GM23338 (cell line): ENCODE data around the gene AP4M1. TPM values are rescaled to one million over a fixed set of nuclear protein-coding genes. Genes with fewer than 3 reads are reported as not detected.

Experiments
- ATAC-seq: fragments of 200-7000 bp; cut with Tn5 transposase; 3 replicates; pipeline ENCODE4 v1.9.1; 2020
- DNase-seq: peaks from one replicate; pipeline ENCODE4 v3.0.0-alpha.2; 2015; ENCODE audit warnings: low spot score
- H2AFZ ChIP-seq: fragments of 200-600 bp; sonication (generic); 2 replicates; pipeline ENCODE4 v1.8.0; 2016; ENCODE audit warnings: antibody characterized with exemption, mild to moderate bottlenecking, moderate library complexity
- H3F3A ChIP-seq: fragments of 200-600 bp; sonication (generic); replicated peaks from 2 replicates; pipeline ENCODE4 v1.8.0; 2017; ENCODE audit warnings: antibody characterized with exemption, mixed run types, low read depth
- H3K27ac ChIP-seq: fragments of 200-600 bp; sonication (generic); 2 replicates; pipeline ENCODE4 v1.6.1; 2016; ENCODE audit warnings: low read depth
- H3K27me3 ChIP-seq: fragments of 200-600 bp; sonication (generic); 2 replicates; pipeline ENCODE4 v1.8.0; 2016; ENCODE audit warnings: mild to moderate bottlenecking, mixed run types, moderate library complexity; ENCODE audit not compliant: insufficient read depth
- H3K36me3 ChIP-seq: fragments of 200-600 bp; sonication (generic); 2 replicates; pipeline ENCODE4 v1.8.0; 2016; ENCODE audit warnings: mild to moderate bottlenecking; ENCODE audit not compliant: insufficient read depth
- H3K4me1 ChIP-seq: fragments of 200-600 bp; sonication (generic); 2 replicates; pipeline ENCODE4 v1.8.0; 2016; ENCODE audit warnings: mild to moderate bottlenecking, moderate library complexity; ENCODE audit not compliant: insufficient read depth
- H3K4me2 ChIP-seq: fragments of 200-600 bp; sonication (generic); 2 replicates; pipeline ENCODE4 v1.7.1; 2017; ENCODE audit warnings: mixed run types
- H3K4me3 ChIP-seq: fragments of 200-600 bp; sonication (generic); 2 replicates; pipeline ENCODE4 v1.6.1; 2016; ENCODE audit warnings: mixed run types
- H3K79me2 ChIP-seq: fragments of 200-600 bp; sonication (generic); replicated peaks from 2 replicates; pipeline ENCODE4 v1.8.0; 2017; ENCODE audit warnings: mild to moderate bottlenecking; ENCODE audit not compliant: insufficient read depth
- H3K9me2 ChIP-seq: fragments of 200-600 bp; sonication (generic); 2 replicates; pipeline ENCODE4 v1.8.0; 2017; ENCODE audit not compliant: insufficient read depth
- H4K20me1 ChIP-seq: fragments of 200-600 bp; sonication (generic); replicated peaks from 2 replicates; pipeline ENCODE4 v1.8.0; 2017; ENCODE audit warnings: mild to moderate bottlenecking; ENCODE audit not compliant: insufficient read depth
- H3K27ac Mint-ChIP-seq: 2 replicates; pipeline ENCODE4 v1.8.0; 2020; ENCODE audit warnings: inconsistent platforms, mild to moderate bottlenecking, moderate library complexity, mixed read lengths
- H3K27me3 Mint-ChIP-seq: 3 replicates; pipeline ENCODE4 v1.8.0; 2022; ENCODE audit warnings: low read depth, mild to moderate bottlenecking, moderate library complexity, mixed read lengths, inconsistent platforms; ENCODE audit not compliant: insufficient read depth, poor library complexity
- H3K36me3 Mint-ChIP-seq: 3 replicates; pipeline ENCODE4 v1.8.0; 2021; ENCODE audit warnings: low read depth, mild to moderate bottlenecking, inconsistent platforms, moderate library complexity, mixed read lengths
- H3K4me1 Mint-ChIP-seq: 3 replicates; pipeline ENCODE4 v1.8.0; 2020; ENCODE audit warnings: mild to moderate bottlenecking, inconsistent platforms, mixed read lengths
- H3K4me3 Mint-ChIP-seq: 3 replicates; pipeline ENCODE4 v1.8.0; 2021; ENCODE audit warnings: moderate library complexity, mild to moderate bottlenecking, inconsistent platforms, mixed read lengths
- H3K9me3 Mint-ChIP-seq: 3 replicates; pipeline ENCODE4 v1.8.0; 2020; ENCODE audit warnings: moderate library complexity, mild to moderate bottlenecking, inconsistent platforms, mixed read lengths
- polyA plus RNA-seq: library from polyadenylated mRNA; unstranded; fragments of >200 nt; fragmentation: Nextera tagmentation; extraction: Ambion mirVana; gene quantifications from 2 replicates; pipeline ENCODE4 v1.2.1, GENCODE V29; 2016
- total RNA-seq: library from RNA; depleted of rRNA; stranded (reverse); fragments of >200 nt; shearing (Covaris generic); gene quantifications from 2 replicates; pipeline ENCODE4 v1.2.3, GENCODE V29; 2014
- TF ChIP-seq, protein P1 (sequence below): IDR thresholded peaks from one replicate; pipeline ENCODE4 v1.6.1; 2018; ENCODE audit warnings: antibody characterized with exemption; ENCODE audit not compliant: unreplicated experiment
- TF ChIP-seq, protein P2 (sequence below): fragments of 250-450 bp; sonication (Bioruptor Pico); IDR thresholded peaks from 2 replicates; pipeline ENCODE4 v1.5.0; 2020; ENCODE audit warnings: mild to moderate bottlenecking, moderate library complexity

Gene AP4M1
- total and polyA plus RNA-seq, 2 experiments from 2014 or later: 9.5 to 13.3 TPM

DNA sequence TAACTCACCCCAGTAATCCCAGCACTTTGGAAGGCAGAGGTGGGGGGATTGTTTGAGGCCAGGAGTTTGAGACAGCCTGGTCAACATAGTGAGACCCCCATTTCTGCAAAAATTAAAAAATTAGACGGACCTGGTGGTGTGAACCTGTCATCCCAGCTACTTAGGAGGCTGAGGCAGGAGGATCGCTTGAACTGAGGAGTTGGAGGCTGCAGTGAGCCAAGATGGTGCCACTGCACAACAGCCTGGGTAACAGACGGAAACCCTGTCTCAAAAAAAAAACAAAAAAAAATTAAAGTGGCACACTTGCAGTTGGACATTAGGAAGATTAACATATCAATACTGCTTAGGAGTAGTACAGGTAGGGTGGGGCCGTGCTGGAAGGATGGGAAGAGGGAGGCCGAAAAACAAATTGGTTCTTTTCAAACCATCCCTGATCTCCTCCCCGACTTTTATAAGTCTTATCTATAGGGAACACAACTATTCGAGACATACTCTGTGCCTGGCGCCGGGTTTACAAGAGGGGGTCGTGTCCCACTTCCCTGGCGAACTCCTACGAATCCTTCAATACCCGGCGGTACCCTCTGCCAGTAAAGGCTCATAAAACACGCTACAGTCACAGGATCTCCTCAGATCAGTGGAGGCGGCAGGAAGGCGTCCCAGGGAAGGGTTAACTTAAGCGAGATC lies 17.1 kb downstream of the AP4M1 start:
- Mint-ChIP-seq H3K4me3 (peak overlapping the region; percentile 94), H3K9me3 (no peaks in the 10 kb centered on the region; the same call in 2 of the 3 replicates), H3K4me1 (peaks cover 8% of the 10 kb centered on the region; the same call in 2 of the 3 replicates), H3K36me3 (peaks cover 26% of the 10 kb centered on the region), H3K27ac (peak overlapping the region; percentile 99), H3K27me3 (peaks cover 14% of the 10 kb centered on the region)
- peaks cover 7% of the 10 kb centered on the region for H3K79me2 ChIP-seq
- peak overlapping the region; percentile 91; the same call in 1 of the 2 replicates for H2AFZ ChIP-seq
- no peaks in the 10 kb centered on the region for H3K36me3 ChIP-seq
- H3K4me1 ChIP-seq: peaks cover 8% of the 10 kb centered on the region
- H3F3A ChIP-seq: peaks cover 16% of the 10 kb centered on the region; the same call in 1 of the 2 replicates
- no peak; the same call in 1 of the 3 replicates for ATAC-seq
- H3K9me2 ChIP-seq: no peaks in the 10 kb centered on the region
- peak overlapping the region; percentile 88 for H3K4me3 ChIP-seq
- peak overlapping the region; percentile 83 for H3K4me2 ChIP-seq
- no peaks in the 10 kb centered on the region; the same call in 1 of the 2 replicates for H4K20me1 ChIP-seq
- TF ChIP-seq, protein P1, sequence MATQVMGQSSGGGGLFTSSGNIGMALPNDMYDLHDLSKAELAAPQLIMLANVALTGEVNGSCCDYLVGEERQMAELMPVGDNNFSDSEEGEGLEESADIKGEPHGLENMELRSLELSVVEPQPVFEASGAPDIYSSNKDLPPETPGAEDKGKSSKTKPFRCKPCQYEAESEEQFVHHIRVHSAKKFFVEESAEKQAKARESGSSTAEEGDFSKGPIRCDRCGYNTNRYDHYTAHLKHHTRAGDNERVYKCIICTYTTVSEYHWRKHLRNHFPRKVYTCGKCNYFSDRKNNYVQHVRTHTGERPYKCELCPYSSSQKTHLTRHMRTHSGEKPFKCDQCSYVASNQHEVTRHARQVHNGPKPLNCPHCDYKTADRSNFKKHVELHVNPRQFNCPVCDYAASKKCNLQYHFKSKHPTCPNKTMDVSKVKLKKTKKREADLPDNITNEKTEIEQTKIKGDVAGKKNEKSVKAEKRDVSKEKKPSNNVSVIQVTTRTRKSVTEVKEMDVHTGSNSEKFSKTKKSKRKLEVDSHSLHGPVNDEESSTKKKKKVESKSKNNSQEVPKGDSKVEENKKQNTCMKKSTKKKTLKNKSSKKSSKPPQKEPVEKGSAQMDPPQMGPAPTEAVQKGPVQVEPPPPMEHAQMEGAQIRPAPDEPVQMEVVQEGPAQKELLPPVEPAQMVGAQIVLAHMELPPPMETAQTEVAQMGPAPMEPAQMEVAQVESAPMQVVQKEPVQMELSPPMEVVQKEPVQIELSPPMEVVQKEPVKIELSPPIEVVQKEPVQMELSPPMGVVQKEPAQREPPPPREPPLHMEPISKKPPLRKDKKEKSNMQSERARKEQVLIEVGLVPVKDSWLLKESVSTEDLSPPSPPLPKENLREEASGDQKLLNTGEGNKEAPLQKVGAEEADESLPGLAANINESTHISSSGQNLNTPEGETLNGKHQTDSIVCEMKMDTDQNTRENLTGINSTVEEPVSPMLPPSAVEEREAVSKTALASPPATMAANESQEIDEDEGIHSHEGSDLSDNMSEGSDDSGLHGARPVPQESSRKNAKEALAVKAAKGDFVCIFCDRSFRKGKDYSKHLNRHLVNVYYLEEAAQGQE: no peak
- TF ChIP-seq, protein P2, sequence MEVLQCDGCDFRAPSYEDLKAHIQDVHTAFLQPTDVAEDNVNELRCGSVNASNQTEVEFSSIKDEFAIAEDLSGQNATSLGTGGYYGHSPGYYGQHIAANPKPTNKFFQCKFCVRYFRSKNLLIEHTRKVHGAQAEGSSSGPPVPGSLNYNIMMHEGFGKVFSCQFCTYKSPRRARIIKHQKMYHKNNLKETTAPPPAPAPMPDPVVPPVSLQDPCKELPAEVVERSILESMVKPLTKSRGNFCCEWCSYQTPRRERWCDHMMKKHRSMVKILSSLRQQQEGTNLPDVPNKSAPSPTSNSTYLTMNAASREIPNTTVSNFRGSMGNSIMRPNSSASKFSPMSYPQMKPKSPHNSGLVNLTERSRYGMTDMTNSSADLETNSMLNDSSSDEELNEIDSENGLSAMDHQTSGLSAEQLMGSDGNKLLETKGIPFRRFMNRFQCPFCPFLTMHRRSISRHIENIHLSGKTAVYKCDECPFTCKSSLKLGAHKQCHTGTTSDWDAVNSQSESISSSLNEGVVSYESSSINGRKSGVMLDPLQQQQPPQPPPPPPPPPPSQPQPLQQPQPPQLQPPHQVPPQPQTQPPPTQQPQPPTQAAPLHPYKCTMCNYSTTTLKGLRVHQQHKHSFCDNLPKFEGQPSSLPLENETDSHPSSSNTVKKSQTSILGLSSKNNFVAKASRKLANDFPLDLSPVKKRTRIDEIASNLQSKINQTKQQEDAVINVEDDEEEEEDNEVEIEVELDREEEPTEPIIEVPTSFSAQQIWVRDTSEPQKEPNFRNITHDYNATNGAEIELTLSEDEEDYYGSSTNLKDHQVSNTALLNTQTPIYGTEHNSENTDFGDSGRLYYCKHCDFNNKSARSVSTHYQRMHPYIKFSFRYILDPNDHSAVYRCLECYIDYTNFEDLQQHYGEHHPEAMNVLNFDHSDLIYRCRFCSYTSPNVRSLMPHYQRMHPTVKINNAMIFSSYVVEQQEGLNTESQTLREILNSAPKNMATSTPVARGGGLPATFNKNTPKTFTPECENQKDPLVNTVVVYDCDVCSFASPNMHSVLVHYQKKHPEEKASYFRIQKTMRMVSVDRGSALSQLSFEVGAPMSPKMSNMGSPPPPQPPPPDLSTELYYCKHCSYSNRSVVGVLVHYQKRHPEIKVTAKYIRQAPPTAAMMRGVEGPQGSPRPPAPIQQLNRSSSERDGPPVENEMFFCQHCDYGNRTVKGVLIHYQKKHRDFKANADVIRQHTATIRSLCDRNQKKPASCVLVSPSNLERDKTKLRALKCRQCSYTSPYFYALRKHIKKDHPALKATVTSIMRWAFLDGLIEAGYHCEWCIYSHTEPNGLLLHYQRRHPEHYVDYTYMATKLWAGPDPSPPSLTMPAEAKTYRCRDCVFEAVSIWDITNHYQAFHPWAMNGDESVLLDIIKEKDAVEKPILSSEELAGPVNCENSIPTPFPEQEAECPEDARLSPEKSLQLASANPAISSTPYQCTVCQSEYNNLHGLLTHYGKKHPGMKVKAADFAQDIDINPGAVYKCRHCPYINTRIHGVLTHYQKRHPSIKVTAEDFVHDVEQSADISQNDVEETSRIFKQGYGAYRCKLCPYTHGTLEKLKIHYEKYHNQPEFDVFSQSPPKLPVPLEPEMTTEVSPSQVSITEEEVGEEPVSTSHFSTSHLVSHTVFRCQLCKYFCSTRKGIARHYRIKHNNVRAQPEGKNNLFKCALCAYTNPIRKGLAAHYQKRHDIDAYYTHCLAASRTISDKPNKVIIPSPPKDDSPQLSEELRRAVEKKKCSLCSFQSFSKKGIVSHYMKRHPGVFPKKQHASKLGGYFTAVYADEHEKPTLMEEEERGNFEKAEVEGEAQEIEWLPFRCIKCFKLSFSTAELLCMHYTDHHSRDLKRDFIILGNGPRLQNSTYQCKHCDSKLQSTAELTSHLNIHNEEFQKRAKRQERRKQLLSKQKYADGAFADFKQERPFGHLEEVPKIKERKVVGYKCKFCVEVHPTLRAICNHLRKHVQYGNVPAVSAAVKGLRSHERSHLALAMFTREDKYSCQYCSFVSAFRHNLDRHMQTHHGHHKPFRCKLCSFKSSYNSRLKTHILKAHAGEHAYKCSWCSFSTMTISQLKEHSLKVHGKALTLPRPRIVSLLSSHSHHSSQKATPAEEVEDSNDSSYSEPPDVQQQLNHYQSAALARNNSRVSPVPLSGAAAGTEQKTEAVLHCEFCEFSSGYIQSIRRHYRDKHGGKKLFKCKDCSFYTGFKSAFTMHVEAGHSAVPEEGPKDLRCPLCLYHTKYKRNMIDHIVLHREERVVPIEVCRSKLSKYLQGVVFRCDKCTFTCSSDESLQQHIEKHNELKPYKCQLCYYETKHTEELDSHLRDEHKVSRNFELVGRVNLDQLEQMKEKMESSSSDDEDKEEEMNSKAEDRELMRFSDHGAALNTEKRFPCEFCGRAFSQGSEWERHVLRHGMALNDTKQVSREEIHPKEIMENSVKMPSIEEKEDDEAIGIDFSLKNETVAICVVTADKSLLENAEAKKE: no peak
- peak; percentile 73 for DNase-seq
- H3K27ac ChIP-seq: peak overlapping the region; percentile 83
- no peaks in the 10 kb centered on the region for H3K27me3 ChIP-seq
